HCT116 (cell line): ENCODE measurements around the gene TIMM10. TPM values are rescaled to one million over a fixed set of nuclear protein-coding genes. Genes with fewer than 3 reads are reported as not detected.

ENCODE experiments used
- ATAC-seq: fragments of 200-7000 bp; cut with Tn5 transposase; 2 replicates; pipeline ENCODE4 v1.9.1; 2020; ENCODE audit warnings: mild to moderate bottlenecking, moderate library complexity
- BruUV-seq: library from RNA; stranded (reverse); fragments of 400-500 nt; replicated peaks from 2 replicates; lab custom pipeline; 2021; lab: Mats Ljungman, UMichigan
- CTCF ChIA-PET: fragments of 300-600 bp; sonication (Branson Sonifier 250); formaldehyde crosslinking; loops from one replicate; lab custom pipeline; 2021; ENCODE audit warnings: antibody characterized with exemption; lab: Charles Lee
- POLR2A ChIA-PET: fragments of 300-600, 350-600 bp; sonication (Branson Sonifier 250); formaldehyde crosslinking; loops from one replicate; lab custom pipeline; 2021; ENCODE audit warnings: antibody characterized with exemption; lab: Charles Lee
- RAD21 ChIA-PET, 2 experiments: fragments of 300-600 bp; sonication (Branson Sonifier 250); formaldehyde crosslinking; loops; one replicate each; lab custom pipeline; 2023; ENCODE audit warnings: low total read pairs in 2 of 2; ENCODE audit not compliant: uncharacterized antibody in 2 of 2, unreplicated experiment in 2 of 2, low non-redundant PET in 1 of 2; lab: Charles Lee
- DNase-seq: peaks from one replicate; pipeline ENCODE4 v3.0.0-alpha.2; 2010; ENCODE audit warnings: low read depth, low spot score
- H2AFZ ChIP-seq: fragments of 200-600 bp; shearing (Covaris generic), sonication (generic); 2 replicates; pipeline ENCODE4 v1.6.1; 2017; ENCODE audit warnings: low read depth, mixed run types, mixed read lengths, antibody characterized with exemption, low read length; ENCODE audit not compliant: poor library complexity, severe bottlenecking
- H3K27ac ChIP-seq: 2 replicates; pipeline ENCODE4 v1.5.1; 2012; ENCODE audit warnings: low read depth, low read length
- H3K27me3 ChIP-seq: fragments of 200-600 bp; sonication (generic); 2 replicates; pipeline ENCODE4 v1.6.1; 2016; ENCODE audit warnings: mixed run types, low read length, mixed read lengths; ENCODE audit not compliant: insufficient read depth
- H3K36me3 ChIP-seq, 2 experiments: fragments of 200-500 bp in 1 of 2; fragments of 200-600 bp in 1 of 2; sonication (Bioruptor generic) in 1 of 2; sonication (generic) in 1 of 2; 2 replicates each; pipeline versions ENCODE4 v1.5.1 to v1.6.1; 2014 to 2016; ENCODE audit warnings: low read length in 2 of 2, inconsistent platforms in 1 of 2, mixed read lengths in 1 of 2, mixed run types in 1 of 2; ENCODE audit not compliant: insufficient read depth in 2 of 2, control insufficient read depth in 1 of 2
- H3K4me1 ChIP-seq, 2 experiments: fragments of 200-600 bp in 1 of 2; sonication (generic) in 1 of 2; 2 replicates each; pipeline versions ENCODE4 v1.5.1 to v1.6.1; 2012 to 2017; ENCODE audit warnings: low read length in 2 of 2, inconsistent platforms in 1 of 2, mild to moderate bottlenecking in 1 of 2, mixed read lengths in 1 of 2, mixed run types in 1 of 2, moderate library complexity in 1 of 2; ENCODE audit not compliant: insufficient read depth in 2 of 2, control insufficient read depth in 1 of 2
- H3K4me2 ChIP-seq: fragments of 200-600 bp; sonication (generic); 2 replicates; pipeline ENCODE4 v1.6.1; 2017; ENCODE audit warnings: mixed run types, low read length, mixed read lengths
- H3K4me3 ChIP-seq, 2 experiments: fragments of 200-600 bp in 1 of 2; sonication (generic) in 1 of 2; replicated peaks in 1 of 2; 2 replicates each; pipeline ENCODE4 v1.5.1; 2011 to 2016; ENCODE audit warnings: low read length in 2 of 2, control low read depth in 1 of 2, low read depth in 1 of 2, mild to moderate bottlenecking in 1 of 2, mixed read lengths in 1 of 2, mixed run types in 1 of 2
- H3K79me2 ChIP-seq: fragments of 200-600 bp; sonication (generic); 2 replicates; pipeline ENCODE4 v1.6.1; 2017; ENCODE audit warnings: mild to moderate bottlenecking, mixed run types, low read length, moderate library complexity, mixed read lengths; ENCODE audit not compliant: insufficient read depth
- H3K9ac ChIP-seq: fragments of 200-600 bp; sonication (generic); 2 replicates; pipeline ENCODE4 v1.6.1; 2016; ENCODE audit warnings: low read length, mixed read lengths
- H3K9me2 ChIP-seq: fragments of 200-600 bp; sonication (generic), shearing (Covaris generic); 2 replicates; pipeline ENCODE4 v1.6.1; 2017; ENCODE audit warnings: mixed run types, mild to moderate bottlenecking, moderate library complexity; ENCODE audit not compliant: insufficient read depth
- H3K9me3 ChIP-seq, 2 experiments: fragments of 200-500 bp in 1 of 2; fragments of 200-600 bp in 1 of 2; sonication (Bioruptor generic) in 1 of 2; sonication (generic) in 1 of 2; 2 replicates each; pipeline ENCODE4 v1.6.1; 2014 to 2017; ENCODE audit warnings: low read length in 2 of 2, mixed read lengths in 2 of 2, inconsistent platforms in 1 of 2, low read depth in 1 of 2, mild to moderate bottlenecking in 1 of 2, mixed run types in 1 of 2, moderate library complexity in 1 of 2; ENCODE audit not compliant: control insufficient read depth in 1 of 2, insufficient read depth in 1 of 2
- H4K20me1 ChIP-seq: fragments of 200-600 bp; sonication (generic), shearing (Covaris generic); 2 replicates; pipeline ENCODE4 v1.6.1; 2017; ENCODE audit warnings: mixed run types, mild to moderate bottlenecking, moderate library complexity; ENCODE audit not compliant: insufficient read depth
- ATF3 ChIP-seq: IDR thresholded peaks from 2 replicates; pipeline ENCODE4 v1.6.1; 2012
- CBX3 ChIP-seq: IDR thresholded peaks from 2 replicates; pipeline ENCODE4 v1.6.1; 2012; ENCODE audit warnings: low read depth
- EZH2 ChIP-seq: fragments of 200-600 bp; sonication (generic); IDR thresholded peaks from 2 replicates; pipeline ENCODE4 v1.6.1; 2017; ENCODE audit warnings: antibody characterized with exemption, mixed run types
- EZH2phosphoT487 ChIP-seq: fragments of 200-600 bp; IDR thresholded peaks from 2 replicates; pipeline ENCODE4 v1.6.1; 2018; ENCODE audit warnings: antibody characterized with exemption, borderline replicate concordance
- JUND ChIP-seq: IDR thresholded peaks from 2 replicates; pipeline ENCODE4 v1.6.1; 2012
- POLR2A ChIP-seq: IDR thresholded peaks from 2 replicates; pipeline ENCODE4 v1.7.0; 2011; ENCODE audit warnings: borderline replicate concordance; ENCODE audit not compliant: insufficient read depth, insufficient read length; ENCODE audit errors: extremely low read depth
- POLR2AphosphoS5 ChIP-seq: IDR thresholded peaks from 2 replicates; pipeline ENCODE4 v1.6.1; 2011; ENCODE audit warnings: mild to moderate bottlenecking, low read depth, low read length, moderate library complexity
- REST ChIP-seq: IDR thresholded peaks from 2 replicates; pipeline ENCODE4 v1.6.1; 2012; ENCODE audit warnings: low read depth
- TCF7L2 ChIP-seq: IDR thresholded peaks from 2 replicates; pipeline ENCODE4 v1.7.0; 2011; ENCODE audit warnings: borderline replicate concordance, inconsistent platforms; ENCODE audit not compliant: insufficient read depth, insufficient read length; ENCODE audit errors: extremely low read depth
- YY1 ChIP-seq: IDR thresholded peaks from 2 replicates; pipeline ENCODE4 v1.6.1; 2011; ENCODE audit warnings: low read length, low read depth, moderate library complexity, mild to moderate bottlenecking; ENCODE audit not compliant: insufficient replicate concordance; ENCODE audit errors: extremely low read depth
- ZFX ChIP-seq: fragments of 450-650 bp; IDR thresholded peaks from 2 replicates; pipeline ENCODE4 v1.6.1; 2017
- ZNF274 ChIP-seq: fragments of 200-500 bp; sonication (Bioruptor generic); IDR thresholded peaks from 2 replicates; pipeline ENCODE4 v1.6.1; 2014; ENCODE audit warnings: mild to moderate bottlenecking, low read depth, low read length, inconsistent platforms
- intact Hi-C: fragments of 100-400 bp; cut with micrococcal nuclease; formaldehyde crosslinking; loops from 2 replicates; pipeline ENCODE4 v1.10.0; 2022
- total RNA-seq: library from RNA; stranded (reverse); gene quantifications from one replicate; pipeline ENCODE4 v1.2.1, GENCODE V29; 2021; ENCODE audit not compliant: unreplicated experiment

Gene TIMM10
- total RNA-seq, 1 experiment from 2014 or later = 65.6 TPM

- Histone ChIP-seq H3K36me3 (no peaks in the 10 kb centered on the region), H4K20me1 (no peaks in the 10 kb centered on the region), H3K9me2 (no peaks in the 10 kb centered on the region), H3K4me2 (no peak overlapping the region), H3K27me3 (no peaks in the 10 kb centered on the region), H3K9me3 (no peaks in the 10 kb centered on the region)
- intact Hi-C loops = no loop called here
- no TSS peak for BruUV-seq
- POLR2A ChIA-PET = no interaction called here
- TF ChIP-seq JUND = no peak
- TF ChIP-seq ZNF274 = no peak
- TF ChIP-seq TCF7L2 = no peak
- TF ChIP-seq, all 23 proteins: peak for 0
- no peaks in the 10 kb centered on the region for H3K79me2 ChIP-seq
- H3K4me3 ChIP-seq = no peak overlapping the region
- no peak overlapping the region for H2AFZ ChIP-seq
- no peak overlapping the region for H3K27ac ChIP-seq
- H3K4me1 ChIP-seq = peaks cover 6 to 13% of the 10 kb centered on the region in 2 experiments; a peak in 3 of 4 replicates
- ChIA-PET CTCF (interaction anchor here (4.7 kb wide), 1 partner anchor 12 kb away, joined by 25 read pairs; no protein-coding TSS in a partner anchor), RAD21 (no interaction called here)
- DNase-seq = no peak
- ATAC-seq = no peak
- no peak overlapping the region for H3K9ac ChIP-seq
These were observed 26.0 kb downstream of the TIMM10 start for GRCh38 chr11:57504511-57504910.

- Histone ChIP-seq H3K27me3 (no peaks in the 10 kb centered on the region), H3K4me3 (no peak overlapping the region), H3K9ac (no peak overlapping the region), H3K9me3 (no peaks in the 10 kb centered on the region), H4K20me1 (no peaks in the 10 kb centered on the region), H3K79me2 (no peaks in the 10 kb centered on the region), H3K4me1 (peaks cover 9 to 17% of the 10 kb centered on the region in 2 experiments; a peak in 3 of 4 replicates), H3K9me2 (no peaks in the 10 kb centered on the region), H2AFZ (no peak overlapping the region), H3K27ac (no peak overlapping the region), H3K36me3 (no peaks in the 10 kb centered on the region), H3K4me2 (no peak overlapping the region)
- ATAC-seq = no peak
- ChIA-PET CTCF (interaction anchor here (2.1 kb wide), 1 partner anchor 10 kb away, joined by 36 read pairs; no protein-coding TSS in a partner anchor), RAD21 (no interaction called here), POLR2A (no interaction called here)
- BruUV-seq = no TSS peak
- DNase-seq = no peak
- intact Hi-C loops = no loop called here
- TF ChIP-seq ZFX (no peak), POLR2A (no peak), YY1 (no peak), ATF3 (no peak), TCF7L2 (no peak), EZH2 (no peak), ZNF274 (no peak), EZH2phosphoT487 (no peak), CBX3 (no peak), POLR2AphosphoS5 (no peak), REST (no peak)
These were observed 27.7 kb downstream of the TIMM10 start for GRCh38 chr11:57502870-57503269.
